Stimulated activated CD8-positive, alpha-beta memory T cell treated with anti-CD3 and anti-CD28 coated beads, Interleukin-12 subunit alpha, Interleukin-12 subunit beta, amount 100 ng/mL, for 1 hour (primary cell): Measurements from ENCODE around the gene EPS8L3.
A peak's percentile ranks its signal among the peaks of the same experiment; 100 is the strongest.
"Not testable (repeated sequence)": the region's sequence is repeated elsewhere in the genome, so short reads cannot be mapped to it uniquely, and the experiment has no call there.

Experiments
- DNase-seq: peaks from one replicate; pipeline ENCODE4 v3.0.0-alpha.2; 2020; ENCODE audit warnings: low read depth

The EPS8L3 gene

GRCh38 chr1:109762821-109763645 lies 690 bp downstream of the EPS8L3 start:
- no peak for DNase-seq

GRCh38 chr1:109762039-109762585 lies 1.6 kb downstream of the EPS8L3 start:
- no peak for DNase-seq

DNA sequence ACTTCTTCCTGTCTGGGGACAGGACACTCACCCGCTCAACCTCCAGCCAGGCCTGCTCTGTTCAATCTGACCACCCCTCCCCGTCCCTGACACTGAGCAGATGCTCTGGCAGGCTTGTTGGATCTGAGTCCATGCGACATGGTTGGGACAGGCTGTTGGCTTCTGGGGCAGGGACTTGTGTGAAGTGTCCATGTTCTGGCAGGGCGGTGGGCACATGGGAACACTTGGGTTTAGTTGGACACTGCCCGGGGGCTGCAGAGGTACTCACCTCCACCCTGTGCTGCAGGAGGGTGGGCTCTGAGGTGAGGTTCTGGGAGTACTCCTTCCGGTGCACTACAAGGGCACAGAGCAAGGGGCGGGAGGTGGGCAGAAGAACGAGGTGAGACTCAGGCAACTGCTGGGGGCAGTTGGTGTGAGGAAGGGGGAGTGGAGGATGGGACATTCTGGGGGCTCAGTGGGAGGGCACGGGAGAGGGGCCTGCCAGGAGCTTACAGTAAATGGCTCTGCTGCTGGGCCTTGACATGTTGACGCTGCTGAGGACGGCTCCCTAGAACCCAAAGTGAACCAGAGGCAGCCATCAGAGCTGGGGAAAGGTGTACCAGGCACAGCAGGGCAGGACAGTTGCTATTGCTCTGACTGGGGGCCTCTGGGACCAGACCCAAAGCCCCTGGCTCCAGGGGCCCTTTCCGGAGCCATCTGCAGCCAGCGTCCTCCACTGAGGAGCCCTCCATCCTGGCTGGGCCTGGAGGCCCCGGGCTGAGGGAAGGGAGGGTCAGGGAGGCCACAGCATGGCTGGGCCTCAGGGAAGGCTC lies 2.3 kb downstream of the EPS8L3 start:
- DNase-seq, result no peak

DNA sequence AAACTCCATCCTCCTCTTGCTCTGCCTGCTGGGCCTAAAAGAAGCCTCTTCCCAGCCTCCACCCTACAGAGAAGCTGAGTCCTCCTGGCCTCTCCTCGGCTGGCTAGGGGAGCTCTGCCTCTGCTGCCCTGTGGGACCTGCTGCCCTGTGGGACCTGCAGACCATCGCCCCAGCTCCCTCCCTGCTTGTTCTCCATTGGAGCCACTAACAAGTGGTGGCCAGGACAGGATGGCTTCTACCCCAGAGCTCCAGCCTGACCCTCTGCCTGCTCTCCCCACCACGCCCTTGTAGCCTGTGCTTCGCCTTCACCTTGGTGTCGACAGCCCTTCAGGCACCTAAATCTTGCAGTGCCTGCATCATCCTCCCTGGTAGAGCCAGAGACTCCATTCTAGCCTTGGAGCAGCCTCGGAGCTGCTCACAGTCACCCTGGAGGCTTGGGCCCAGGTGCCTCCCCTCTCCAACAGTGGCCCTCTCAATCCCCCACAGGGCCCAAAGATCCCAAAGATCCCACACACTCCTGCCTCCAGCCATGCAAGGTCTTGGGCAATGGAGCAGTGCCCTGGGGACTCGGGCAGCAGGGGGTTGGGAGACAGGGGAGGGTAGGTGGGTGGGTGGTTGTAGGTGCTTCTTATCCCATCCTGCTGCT lies 3.0 kb downstream of the EPS8L3 start:
- no peak for DNase-seq

DNA sequence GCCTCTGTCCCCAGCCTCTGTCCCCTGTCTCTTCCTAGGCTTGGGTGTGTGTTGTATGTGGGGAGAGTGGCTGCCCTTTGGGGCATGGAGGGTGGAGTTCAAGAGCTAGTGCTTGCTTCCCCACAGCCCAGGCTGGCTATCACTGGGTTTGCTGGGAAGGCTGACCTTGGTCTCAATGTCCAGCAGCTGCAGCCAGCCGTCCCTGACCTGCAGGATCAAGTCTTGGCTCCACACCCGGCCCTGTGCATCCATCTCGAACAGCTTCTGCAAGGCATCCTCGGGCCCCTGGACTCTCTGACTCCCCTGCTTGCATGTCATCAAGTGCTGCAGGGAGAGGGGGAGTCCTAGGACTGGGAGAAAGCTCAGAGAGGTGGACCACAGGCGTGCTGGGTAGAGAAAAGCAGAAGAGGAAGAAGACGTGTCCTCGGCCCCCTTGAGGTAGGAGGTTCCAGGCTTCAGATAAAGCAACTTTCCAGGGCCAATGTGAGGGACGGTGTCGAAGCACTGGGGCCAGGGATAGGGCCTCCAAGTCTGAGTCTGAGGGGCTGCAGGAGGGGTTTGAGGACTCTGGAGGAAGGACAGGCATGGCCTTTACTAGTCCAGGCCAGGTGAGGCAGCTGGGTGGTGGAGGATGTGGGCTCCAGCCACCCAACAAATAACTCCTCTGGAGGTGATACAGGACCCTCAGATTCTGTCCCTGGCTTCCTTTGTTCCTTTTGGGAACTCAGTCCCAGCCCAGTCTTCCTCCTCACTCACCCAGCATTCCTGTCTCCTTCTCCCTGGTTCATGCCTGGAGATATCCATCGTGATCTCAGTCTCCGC lies 4.0 kb downstream of the EPS8L3 start:
- DNase-seq, result no peak

GRCh38 chr1:109757936-109758786 lies 5.6 kb downstream of the EPS8L3 start:
- no peak for DNase-seq

GRCh38 chr1:109756848-109757521 lies 6.7 kb downstream of the EPS8L3 start:
- no peak for DNase-seq

- not testable (repeated sequence) for DNase-seq
These were observed 7.4 kb downstream of the EPS8L3 start for GRCh38 chr1:109756325-109756724.

DNA sequence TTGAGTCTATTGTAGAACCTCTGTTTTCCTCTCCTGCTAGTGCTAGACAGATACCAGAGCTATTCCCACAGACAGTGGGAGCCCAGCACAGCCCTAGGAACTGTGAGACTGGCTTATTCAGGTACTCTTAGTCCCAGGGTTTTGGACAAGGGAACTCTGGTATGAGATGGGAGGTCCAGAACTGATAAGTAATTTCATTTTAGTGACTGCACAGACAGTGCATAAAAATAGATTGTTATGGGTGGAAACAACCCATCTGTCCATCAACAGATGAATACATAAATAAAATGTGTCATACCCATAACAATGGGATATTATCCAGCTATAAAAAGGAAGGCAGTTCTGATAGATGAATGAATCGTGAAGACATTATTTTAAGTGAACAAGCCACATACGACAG lies 9.0 kb downstream of the EPS8L3 start:
- DNase-seq, result no peak

DNA sequence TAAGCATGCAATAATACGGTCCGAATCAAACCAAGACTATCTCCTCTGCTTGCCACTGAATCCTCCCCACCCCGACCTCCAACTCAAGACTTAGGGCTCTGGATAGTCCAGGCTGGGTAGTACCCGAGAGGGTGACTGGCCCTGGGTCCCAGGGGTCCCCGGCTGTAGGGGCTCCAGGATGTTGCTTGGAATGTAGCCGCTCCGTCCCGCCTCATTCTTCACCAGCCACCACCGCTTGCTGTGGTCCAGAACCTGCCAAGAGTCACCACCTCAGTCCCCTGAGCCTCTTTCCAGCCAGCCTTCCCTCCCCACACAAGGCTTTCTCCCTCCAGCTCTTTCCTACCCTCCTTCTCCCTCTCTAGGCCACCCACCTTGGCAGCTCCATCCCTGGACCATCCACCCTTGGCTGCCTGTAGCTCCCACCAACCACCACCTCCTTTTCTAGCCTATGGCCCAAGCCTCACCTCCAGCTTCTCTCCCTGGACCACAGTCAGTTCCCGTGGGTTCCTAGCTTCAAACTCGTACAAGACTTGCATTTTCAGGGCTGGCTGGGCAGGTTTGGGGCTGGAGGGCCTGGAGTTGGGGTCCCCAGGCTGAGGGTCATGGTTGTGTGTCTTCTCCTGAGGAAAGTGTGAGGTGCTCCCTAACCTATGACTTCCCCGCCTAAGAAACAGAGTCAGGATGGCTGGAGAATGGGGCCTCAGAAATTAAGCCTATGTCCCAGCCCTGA lies 12.0 kb downstream of the EPS8L3 start:
- DNase-seq, result no peak

GRCh38 chr1:109750920-109751319 lies 12.8 kb downstream of the EPS8L3 start:
- no peak for DNase-seq

- no peak for DNase-seq
These were observed 13.4 kb downstream of the EPS8L3 start for GRCh38 chr1:109750241-109750882.

DNA sequence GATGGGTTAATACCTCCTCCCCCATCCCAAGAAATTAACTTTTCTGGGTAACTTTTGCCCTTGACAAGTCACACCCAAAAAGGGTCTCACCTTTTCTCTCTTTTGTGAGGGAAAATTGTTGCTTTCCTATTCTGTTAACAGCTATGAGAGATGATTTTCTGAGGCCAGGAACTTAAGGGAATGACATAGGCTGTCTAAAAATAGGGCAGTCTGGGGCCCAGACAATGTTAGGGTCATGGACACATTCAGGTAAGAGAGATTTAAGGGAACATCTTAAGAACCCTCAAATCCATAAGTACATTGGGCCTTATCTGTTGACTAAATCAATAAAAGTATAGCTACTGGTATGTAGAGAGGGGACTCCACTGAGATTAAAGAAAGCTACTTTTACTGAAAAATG lies 14.5 kb downstream of the EPS8L3 start:
- DNase-seq, result no peak

GRCh38 chr1:109748311-109748710 lies 15.4 kb downstream of the EPS8L3 start:
- not testable (repeated sequence) for DNase-seq

DNA sequence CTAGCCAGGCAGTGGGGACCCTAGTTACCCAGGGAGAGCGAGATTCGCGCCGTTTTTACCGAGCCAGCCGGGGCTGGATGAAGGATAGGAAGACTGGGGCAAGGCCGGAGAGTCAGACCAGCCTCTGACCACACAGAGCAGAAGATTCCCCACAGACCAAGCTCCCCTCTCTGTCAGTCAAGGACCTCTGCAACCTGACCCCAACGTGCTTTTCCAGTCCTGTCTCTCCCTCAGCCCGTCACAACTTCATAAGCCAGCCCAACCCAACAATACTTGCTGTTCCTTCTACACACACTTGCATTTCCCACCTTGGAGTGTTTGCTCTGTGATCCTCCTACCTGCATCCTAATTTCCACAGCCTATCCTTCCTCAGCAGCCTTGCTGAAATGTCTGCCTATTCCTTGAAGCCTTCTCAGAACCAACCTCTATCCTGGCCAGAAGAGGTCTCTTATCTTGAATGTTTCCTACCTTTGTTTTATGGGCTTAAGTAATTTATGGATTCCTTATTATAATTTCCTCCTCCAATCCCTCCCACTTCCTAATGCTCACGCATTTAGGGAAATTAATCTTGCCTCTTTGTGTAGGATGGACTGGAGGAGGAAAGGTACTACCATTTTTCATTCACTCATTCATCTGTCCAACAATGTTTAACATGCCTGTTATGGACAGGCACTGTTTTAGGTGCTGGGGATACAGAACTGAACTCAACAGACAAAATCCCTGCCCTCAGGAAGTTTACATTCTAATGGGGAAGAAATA lies 22.9 kb downstream of the EPS8L3 start, which contains the start of gene GSTM3:
Gene GSTM3 (minus strand): TSS at position 424 of the 759 bp plus-strand sequence. CDS start 751 bp downstream, outside the sequence.
- DNase-seq, result no peak

DNA sequence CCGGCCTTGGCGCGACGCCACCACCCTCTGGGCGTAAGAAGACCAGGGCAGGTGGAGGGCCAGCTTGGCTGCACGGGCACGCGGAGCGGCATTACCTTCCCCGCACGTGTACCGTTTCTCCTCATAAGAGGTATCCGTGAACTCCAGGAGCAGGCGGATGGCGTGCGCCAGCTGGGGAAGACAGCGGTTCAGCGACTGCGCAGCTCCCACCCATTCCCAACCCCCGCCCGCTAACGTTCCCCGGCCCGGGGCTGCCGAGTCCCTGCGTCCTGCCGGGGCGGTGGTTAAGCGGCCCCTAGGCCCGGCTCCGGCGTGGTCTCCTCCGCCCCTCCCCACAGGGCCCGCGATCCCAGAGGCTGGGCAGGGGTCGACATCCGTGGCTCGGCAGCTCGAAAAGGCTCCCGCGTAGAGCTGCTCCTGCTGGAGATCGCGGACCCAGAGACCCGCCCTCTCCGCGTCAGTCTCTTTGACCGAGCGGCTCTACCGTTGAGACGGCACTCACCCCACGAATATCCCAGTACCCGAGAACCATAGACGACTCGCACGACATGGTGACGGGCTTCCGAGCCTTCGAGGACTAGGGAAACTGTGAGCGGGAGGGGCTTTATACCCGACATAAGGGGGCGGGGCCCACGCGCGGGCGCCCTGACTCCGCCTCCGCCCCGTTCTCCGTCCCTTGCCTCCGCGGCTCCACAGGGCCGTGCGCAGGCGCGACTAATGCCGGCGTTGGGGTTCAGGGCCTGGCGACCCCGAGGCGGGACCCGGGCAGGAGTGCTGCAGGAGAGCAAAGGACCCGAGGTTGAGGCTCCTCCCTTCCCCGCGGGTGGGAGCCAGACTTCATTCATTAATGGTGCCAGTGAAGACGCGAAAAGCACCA lies 23.7 kb downstream of the EPS8L3 start:
- DNase-seq, result peak; percentile 74
